ENCODE results near the gene JAG1. TPM values are rescaled to one million over a fixed set of nuclear protein-coding genes. Genes with fewer than 3 reads are reported as not detected.

JAG1 gene
- total RNA-seq, 1 experiment from 2014 or later = 8.1 TPM

- no peak for DNase-seq (ENCODE audit: extremely low read depth, low read depth)
Measured at GRCh38 chr20:10670501-10671220, 3.1 kb downstream of the JAG1 start.

GRCh38 chr20:10669843-10670446 is 3.9 kb downstream of the JAG1 start:
- no peak for DNase-seq (ENCODE audit: extremely low read depth, low read depth)

- DNase-seq (ENCODE audit: extremely low read depth, low read depth) = no peak
Measured at GRCh38 chr20:10668677-10669368, 5.0 kb downstream of the JAG1 start.

GRCh38 chr20:10667560-10668167 is 6.1 kb downstream of the JAG1 start:
- no peak for DNase-seq (ENCODE audit: extremely low read depth, low read depth)

- no peak for DNase-seq (ENCODE audit: extremely low read depth, low read depth)
Measured at GRCh38 chr20:10667077-10667401, 6.8 kb downstream of the JAG1 start.

GRCh38 chr20:10666221-10667076 is 7.3 kb downstream of the JAG1 start:
- no peak for DNase-seq (ENCODE audit: extremely low read depth, low read depth)

- DNase-seq (ENCODE audit: extremely low read depth, low read depth) = no peak
Measured at GRCh38 chr20:10665791-10666190, 8.0 kb downstream of the JAG1 start.

- DNase-seq (ENCODE audit: extremely low read depth, low read depth) = no peak
Measured at GRCh38 chr20:10665027-10665561, 8.7 kb downstream of the JAG1 start.

- DNase-seq (ENCODE audit: extremely low read depth, low read depth) = no peak
Measured at GRCh38 chr20:10663756-10664155, 10.0 kb downstream of the JAG1 start.

GRCh38 chr20:10662661-10663458 is 10.9 kb downstream of the JAG1 start:
- DNase-seq (ENCODE audit: extremely low read depth, low read depth) = no peak

- DNase-seq (ENCODE audit: extremely low read depth, low read depth) = no peak
Measured at GRCh38 chr20:10662151-10662550, 11.6 kb downstream of the JAG1 start.

- no peak for DNase-seq (ENCODE audit: extremely low read depth, low read depth)
Measured at GRCh38 chr20:10661261-10661660, 12.5 kb downstream of the JAG1 start.

GRCh38 chr20:10660661-10661060 is 13.1 kb downstream of the JAG1 start:
- DNase-seq (ENCODE audit: extremely low read depth, low read depth) = no peak

GRCh38 chr20:10659651-10660601 is 13.9 kb downstream of the JAG1 start:
- no peak for DNase-seq (ENCODE audit: extremely low read depth, low read depth)

GRCh38 chr20:10658876-10659632 is 14.7 kb downstream of the JAG1 start:
- DNase-seq (ENCODE audit: extremely low read depth, low read depth) = no peak

GRCh38 chr20:10658051-10658823 is 15.6 kb downstream of the JAG1 start:
- no peak for DNase-seq (ENCODE audit: extremely low read depth, low read depth)

- DNase-seq (ENCODE audit: extremely low read depth, low read depth) = no peak
Measured at GRCh38 chr20:10657453-10657852, 16.3 kb downstream of the JAG1 start.
